GM19328 (cell line): ENCODE measurements around the gene HOXB3.

ENCODE experiments used
- ATAC-seq: cut with Tn5 transposase; IDR thresholded peaks from one replicate; pipeline ENCODE4 v1.9.1; 2021; ENCODE audit warnings: mild to moderate bottlenecking, moderate library complexity; ENCODE audit not compliant: unreplicated experiment

HOXB3 gene

DNA sequence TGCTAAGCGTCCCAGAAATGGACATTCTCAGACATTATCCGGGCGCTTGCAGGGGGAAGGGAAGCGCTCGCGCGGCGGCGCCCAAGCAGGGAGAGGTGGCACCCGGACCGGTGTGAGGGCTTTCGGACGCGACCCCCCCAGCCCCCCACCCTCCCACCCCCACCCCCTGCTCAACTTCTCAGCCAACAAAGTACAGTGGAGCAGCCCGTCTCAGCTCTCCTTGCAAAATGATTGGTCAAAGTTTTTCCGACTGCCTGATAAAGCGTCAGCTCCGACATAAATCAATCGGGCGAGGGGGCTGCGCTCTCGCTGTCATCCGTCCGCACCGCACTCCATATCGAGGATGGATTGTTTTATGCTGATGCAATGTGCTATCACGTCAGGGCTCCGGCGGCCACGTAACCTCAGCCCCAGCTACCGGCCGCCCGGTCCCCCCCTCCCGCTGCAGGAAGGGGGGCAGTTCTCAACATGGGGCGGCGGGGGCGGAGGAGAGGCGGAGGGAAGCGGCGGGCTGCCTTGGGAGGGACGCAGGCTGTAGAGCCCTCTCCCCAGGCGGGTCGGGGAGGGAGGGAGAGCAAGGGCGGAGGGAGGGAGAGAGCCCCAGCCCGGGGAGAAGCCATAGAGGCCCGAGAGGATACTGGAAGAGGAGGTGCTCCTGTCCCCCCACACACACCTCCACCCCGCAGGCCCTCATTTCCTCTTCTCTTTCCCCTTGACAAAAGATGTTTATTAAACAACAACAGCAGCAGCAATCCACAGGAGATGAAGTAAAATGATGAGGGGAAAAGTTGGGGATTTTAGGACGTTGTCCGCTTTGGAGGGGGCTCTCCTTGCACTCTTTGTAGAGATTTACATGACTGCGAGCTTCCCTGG lies 36.4 kb upstream of the HOXB3 start, which contains the start of gene HOXB9:
Gene HOXB9 (minus strand): TSS at position 114 of the 873 bp plus-strand sequence. CDS start 89 bp downstream, at position 25.
- ATAC-seq: no peak

DNA sequence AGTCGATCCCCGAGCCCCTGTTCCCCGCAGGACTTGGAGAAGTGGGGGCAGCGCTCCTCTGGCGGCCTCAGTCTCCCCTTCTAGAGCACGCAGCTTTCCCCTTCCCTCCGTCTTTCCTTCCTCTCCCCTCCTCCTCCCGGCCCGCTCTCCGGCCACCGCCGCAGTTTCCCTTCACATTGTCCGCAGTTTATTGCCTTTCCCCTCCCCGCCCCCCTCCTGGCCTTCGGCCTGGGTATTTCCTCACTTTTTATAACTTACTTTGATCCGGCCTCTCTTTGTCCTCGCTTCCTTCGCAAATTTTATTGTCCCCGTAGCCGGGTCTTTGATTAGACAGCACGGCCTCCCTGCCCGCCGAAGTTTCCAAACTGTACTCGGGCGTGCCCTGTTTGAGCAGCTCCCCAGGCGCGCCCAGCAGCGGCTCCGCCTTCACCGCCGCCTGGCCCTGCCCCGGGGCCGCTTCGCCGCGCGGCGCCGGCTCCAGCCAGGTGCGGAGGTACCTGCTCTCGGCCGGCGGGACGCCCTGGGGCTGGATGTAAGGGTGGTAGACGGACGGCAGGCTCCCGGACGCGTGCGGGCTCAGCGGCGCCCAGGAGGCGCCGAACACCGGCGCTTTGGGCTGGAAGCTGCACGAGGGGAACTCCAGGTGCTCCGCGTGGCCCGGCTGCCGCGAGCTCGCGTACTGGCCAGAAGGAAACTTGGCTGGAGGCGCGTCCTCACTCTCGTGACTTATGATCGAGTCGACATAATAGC lies 35.6 kb upstream of the HOXB3 start:
- ATAC-seq: no peak

DNA sequence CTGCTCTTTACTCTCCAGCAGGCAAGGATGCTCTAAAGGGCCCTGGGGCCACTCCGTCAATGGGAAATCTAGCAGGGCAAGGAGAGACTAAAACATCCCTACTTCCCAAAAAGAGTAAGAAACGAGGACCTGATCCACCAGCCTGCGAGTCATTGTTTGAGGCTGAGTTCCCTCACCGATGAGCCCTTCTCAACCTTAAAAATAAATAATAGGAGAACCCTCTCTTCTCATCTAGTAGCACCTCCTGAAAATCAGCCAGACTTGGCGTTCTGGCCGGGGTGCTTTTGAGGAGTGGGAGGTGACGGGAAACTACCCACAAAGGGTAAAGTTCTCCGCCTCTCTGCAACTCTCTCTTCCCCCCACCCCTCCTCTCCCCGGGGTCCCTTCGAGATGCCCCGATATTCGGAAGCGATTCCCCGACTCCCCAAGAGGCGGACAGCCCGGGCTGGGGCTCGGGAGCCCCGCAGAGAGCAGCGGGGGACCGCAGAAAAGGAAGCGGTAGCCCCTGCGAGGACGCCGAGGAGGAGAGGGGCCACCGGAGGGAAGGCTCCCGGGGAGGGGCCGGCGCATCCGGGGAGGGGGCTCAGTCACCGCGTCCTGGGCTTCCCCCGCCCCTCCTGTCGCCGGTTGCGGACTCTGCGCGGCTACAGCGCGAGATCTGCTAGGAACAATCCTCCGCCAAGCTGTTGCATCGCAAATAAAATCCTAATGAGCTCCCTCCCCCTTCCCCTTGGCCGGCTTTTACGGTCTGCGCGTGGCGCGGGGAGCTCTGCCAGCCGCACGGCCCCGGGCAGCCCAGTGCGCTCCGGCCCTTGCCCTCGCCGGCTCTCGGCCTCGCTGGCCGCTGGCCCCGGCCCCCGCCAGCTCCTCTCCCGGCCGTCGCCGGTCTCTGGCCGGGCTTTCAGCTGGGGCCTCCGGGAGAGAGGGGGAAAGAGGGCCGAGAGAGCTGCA lies 34.8 kb upstream of the HOXB3 start:
- no peak for ATAC-seq

DNA sequence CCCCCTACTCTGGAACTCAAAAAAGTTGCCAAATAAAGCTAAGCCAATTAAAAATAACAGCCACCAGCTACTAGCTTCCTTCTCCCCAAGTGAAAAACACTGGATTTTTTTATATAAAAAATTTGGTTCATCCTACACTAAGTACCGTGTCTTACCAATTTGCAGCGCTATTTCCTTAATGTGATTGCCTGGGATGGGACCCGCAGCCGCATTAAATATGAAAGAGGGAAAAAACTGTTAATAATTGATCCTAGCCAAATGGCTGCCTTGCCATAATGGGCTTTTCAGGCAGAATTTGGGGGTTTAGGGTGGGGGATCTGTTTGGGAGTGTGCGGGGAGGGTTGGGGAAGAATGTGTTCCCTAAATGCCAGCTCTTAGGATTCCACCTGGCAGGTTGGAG lies 34.1 kb upstream of the HOXB3 start:
- no peak for ATAC-seq

DNA sequence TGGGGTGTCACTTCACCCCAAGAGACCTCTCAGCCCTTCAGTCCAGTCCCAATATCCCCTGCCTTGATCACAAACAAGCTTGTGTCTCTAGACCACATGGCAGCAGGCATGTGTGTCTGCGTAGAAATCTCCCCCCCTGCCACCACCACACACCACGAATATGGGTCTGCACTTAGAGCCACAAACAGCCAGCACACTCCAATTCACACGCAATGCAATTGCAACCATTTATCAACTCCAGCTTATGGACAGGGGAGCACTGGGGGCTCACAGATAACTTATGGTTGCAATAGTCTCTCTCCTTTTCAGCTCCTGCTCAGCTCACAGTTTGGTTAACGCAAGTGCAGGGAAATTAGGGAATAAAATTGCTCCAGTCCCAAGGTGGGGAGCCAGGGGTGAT lies 33.5 kb upstream of the HOXB3 start:
- no peak for ATAC-seq

DNA sequence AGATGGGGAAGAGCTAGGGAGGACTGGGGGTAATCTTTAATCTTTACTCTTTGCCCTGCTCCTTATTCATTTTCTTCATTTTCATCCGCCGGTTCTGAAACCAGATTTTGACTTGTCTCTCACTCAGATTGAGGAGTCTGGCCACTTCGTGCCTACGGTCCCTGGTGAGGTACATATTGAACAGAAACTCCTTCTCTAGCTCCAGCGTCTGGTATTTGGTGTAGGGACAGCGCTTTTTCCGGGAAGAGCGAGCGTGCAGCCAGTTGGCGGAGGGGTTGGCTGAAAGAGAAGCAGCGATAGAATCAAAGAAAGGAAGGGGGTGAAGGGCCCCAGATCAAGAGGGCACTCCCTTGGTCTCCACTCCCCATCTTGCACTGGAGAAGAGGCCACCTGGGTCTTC lies 32.8 kb upstream of the HOXB3 start:
- ATAC-seq: no peak

DNA sequence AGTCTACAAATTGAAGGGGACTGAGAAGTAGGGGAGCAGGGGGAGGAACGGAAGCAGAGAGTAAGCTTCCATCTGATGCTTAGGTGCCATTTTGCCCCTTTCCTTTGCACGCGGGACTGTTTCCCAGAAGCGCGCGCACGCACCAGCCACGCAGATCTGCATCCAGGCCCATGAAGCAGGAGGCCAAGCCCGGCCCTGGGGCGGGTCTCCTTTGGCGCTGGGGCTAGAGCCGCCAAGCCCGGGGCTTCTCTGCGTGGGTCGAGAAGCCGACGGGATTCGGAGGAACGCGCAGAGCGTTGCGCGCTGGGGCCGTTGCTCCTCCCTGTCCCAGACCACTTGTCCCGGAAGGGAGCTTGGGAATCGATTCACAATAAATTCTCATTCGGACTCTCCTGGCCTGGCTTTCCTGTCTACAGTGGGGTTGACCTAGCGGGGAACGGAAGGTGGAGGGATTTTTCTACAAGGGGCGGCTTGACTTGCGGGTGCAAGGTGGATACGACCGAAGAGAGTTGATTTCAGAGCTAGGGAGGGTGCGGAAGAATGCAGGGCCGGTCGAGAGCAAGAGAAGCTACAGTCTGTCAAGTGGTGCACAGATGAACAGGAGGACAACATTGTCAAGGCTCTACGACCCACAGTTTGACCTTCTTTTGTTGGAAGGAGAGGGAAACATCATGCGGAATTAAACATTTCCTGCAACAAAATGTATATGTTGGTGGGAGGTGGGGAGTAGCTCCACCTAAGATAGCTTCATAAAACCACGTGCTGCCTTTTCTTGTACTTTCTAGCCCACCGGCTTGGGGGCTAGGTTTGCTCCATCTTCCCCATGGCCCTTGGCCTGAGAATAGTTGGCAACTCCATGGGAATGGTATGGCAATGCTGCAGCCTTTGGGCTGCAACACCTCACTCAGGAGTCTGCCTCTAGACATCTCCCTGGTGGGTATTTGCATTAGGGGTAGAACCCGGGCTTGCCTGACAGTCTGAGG lies 31.7 kb upstream of the HOXB3 start:
- no peak for ATAC-seq

DNA sequence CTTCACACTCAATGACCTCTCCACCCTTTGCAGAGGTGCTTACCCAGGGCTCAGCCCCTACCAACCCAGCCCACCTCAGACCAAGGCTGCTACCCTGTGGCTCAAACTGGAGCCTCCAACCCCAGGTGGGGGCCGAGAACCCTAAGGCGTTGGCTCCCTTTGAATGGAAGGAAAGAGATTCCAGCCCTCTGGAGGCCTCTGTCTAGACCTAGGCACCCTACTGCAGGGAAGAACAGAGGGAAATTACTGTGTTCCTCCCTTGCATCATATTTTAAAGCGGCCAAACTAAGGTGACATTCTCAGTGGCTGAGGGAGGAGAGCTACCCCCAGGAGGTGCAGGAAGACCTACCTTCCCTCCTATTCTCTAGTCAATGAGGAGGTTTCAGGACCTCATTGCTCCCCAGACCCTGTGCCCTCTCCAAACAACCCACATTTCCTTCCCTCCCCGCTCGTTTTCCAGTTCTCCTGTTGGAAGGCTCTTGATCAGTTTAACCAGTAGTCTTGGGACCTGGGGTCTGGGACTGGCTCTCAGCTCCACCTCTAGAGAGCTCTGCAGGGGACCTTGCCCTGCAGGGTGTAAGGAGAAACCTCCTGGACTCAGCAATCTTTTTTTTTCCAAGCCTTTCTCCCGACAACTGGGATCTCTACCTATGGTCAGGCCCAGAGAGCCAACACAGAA lies 30.6 kb upstream of the HOXB3 start:
- no peak for ATAC-seq

DNA sequence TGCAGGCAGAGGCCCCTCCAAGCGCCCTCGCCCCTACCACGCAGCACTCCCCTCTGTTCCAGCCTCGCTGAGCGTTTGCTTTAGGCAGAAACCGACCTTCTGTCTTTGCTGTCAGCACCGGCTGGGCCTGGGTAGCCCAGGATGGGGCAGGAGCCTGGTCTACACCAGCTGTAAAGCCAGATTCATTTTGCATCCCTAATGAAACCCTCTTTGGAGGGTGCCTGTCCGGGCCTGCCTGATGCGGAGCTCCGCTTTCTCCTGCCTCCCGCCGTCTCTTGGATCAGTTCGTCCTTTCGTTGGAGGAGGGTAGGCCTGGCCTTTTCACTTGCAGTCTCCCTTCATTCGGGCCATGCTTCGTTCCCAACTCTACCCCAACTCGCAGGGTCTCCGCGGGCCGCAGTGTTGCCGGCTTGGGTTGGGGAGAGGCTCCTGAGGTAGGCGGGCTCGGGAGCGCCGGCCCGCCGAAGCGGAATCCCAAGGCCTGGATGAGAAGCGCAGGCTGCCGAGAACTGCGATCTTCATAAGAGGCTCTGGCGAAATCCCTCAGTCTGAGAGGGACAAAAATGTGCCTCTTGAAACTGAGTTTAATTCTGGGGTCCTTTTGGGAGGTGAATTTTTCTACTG lies 29.9 kb upstream of the HOXB3 start:
- no peak for ATAC-seq

DNA sequence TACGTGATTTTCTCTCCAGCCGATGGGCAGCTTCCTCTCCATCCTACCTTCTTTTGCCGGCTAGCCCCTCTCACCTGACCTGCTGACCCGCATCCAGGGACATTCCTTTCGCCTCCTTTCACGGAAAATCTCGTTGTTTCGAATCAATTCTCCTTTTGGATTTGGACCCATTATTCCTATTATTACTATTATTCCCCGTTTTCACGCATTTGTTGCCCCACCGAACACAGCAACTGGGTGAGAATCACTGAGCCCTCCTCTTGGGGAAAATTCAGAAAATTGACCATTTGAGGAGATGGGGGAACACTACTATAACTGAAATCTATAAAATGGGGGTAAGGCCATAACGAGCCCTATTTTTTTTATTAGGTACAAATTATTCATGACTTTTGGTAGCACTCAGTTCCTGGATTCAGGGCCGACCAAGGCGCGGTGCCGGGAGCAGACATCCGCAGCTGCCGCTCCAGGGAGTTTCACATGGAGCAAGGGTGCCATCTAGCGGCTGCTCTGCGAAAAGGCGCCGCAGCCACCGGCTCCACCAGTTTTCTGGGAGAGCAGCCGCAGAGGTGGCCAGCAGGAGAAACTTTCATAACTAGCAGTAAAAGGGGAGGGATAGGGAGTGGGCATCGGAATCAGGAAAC lies 28.3 kb upstream of the HOXB3 start:
- ATAC-seq: no peak

DNA sequence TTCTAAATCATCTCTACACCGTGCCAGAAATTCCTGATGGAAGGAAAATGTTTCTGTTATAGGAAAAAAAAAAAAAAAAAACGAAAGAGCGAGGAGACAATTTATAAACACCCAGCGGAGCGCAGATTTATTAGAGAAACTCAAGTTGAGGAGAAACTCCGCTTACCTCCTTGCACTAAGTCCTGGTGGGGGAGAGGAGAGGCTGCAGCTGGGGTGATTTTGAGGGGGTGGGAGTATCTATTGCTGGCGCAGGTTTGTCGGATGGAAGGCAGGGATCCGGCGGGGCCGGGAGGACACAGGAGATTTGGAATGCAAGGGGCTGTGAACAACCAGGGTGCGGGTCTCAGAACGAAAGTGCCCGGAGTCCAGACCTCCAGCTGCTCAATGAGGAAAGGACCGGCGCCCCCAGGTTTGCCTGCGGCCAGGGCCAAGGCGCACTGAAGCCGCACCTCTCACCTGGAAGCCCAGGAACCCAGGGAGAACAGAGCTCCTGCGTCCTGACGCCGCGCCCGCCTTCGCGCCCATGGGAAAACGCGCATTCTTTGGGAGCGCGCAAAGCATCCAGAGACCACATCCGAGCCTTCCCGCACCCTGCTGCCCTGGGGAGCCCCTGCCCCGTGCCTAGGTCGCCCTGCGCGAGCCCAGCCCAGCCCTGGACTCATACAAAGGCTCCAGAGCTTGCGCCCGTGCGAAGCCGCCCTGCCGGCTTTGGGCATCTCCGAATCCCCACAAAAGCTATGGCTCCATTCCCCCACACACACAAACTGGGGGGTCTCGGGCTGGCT lies 27.6 kb upstream of the HOXB3 start:
- no peak for ATAC-seq

DNA sequence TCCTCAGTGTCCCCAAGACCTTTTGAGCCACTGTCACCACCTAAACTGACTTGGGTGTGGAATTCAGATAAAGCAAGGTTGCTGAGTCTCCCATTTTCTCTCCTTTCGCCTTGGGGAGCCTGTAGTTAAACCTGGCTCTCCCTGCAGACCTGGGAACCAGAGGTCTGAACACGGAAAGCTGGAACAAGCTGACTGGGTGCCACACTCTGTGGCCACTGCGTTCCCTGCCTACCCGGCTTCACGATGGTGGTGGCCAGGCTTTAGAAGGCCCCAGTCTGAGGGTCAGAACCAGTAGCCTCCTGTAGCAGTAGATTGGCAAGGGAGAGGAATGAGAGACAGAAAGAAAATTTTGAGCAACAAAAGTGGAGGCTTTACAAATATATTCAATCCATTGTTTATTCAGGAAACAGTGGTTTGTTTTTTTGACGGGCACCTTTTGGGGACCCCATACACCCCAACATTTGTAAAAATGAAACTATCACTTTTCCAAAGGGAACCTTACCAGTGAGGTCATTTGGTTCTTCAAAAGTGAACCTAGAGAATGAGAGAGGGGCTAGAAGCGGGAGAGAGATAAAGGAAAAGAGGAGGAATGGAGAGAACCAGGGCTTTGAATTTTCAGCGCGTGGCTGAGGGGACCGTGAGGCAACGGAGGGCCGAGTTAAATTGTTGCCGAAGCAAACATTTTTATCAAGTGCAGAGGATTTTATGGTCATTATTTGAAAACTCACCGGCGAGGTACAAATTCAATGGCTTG lies 26.9 kb upstream of the HOXB3 start:
- no peak for ATAC-seq

DNA sequence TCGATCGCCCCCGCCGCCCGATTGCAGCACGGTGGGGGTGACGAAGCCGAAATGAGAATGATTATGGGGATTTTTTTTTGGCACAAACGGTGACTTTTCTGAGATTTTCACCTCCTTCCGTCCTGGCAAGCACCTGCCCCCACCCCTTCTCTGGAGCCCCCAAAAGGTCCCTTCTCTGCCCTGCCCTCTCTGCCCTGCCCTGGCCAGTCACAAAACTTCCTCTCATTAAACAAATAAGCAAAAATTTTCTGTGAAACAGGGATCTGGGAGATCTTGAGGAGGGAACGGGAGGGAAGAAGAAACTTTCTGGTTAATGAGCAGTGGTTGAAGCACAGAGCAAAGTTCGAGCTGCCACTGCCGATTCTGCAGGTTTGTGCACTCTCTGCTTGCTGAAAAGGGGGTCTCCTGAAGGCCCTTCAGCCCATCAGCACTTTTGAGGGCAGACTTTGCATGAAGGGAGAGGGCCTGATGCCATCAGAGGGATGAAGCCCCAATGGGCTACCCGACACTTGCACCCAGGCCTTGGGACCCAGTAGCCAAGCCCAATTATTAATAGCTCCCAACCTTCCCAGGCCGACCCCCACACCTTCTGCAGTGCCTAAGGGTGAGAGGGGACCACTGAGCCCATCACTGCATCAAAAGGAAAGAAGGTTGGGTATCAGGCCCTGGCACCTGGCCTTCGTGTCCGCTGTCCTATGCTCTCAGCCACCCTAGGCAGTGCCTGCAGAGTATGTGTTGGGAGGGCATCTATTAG lies 26.1 kb upstream of the HOXB3 start:
- no peak for ATAC-seq

DNA sequence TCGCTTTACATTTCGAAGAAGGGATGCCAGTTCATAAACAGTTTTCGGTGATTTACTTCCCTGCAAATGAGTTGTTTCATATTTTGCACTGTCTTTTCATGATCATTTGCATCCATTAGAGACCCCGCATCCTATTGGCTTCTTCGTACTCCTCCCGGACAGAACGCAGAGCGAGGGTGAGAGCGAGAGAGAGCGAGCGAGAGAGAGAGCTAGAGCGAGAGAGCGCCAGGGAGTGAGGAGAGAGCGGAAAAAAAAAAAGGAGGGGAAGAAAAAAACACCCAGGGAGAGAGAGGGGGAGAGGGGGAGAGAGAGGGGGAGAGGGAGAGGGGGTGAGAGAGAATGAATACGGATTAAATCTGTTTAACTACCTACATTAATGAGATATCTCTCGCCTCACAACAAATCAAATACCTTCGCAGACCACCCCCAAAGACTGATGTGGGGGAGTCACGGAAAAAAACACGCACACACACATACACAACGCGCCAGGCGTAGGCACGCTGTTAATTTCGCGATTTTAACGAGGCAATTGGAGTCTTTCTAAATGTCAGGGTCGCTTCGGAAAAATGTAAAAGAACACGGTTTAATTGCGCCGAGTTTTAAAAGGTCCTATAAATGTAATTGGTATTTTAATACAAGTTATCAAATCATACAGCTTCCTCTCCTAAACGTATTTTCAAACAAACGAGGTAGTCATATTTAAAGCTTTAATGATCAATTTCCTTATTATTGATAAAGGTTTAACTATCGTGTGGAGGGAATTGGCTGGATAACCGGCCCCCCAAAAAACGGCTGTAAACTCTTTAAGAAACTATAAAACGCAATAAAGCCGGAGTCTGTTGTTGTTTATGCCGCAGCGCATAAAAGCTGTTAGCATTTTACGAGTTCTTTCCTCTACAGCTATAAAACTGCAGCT lies 25.3 kb upstream of the HOXB3 start, which contains the start of gene HOXB8:
Gene HOXB8 (minus strand): TSS at position 246 of the 916 bp plus-strand sequence. CDS start 588 bp downstream, outside the sequence.
- ATAC-seq: no peak
